Colonic mucosa (tissue), 4 donors: ENCODE results near the gene MAP3K14. TPM values are rescaled to one million over a fixed set of nuclear protein-coding genes. Genes with fewer than 3 reads are reported as not detected.

Experiments
- DNase-seq: peaks from one replicate; pipeline ENCODE4 v3.0.0-alpha.2; 2020
- H3K27ac ChIP-seq: fragments of 200-600 bp; one replicate; pipeline ENCODE4 v1.8.0; 2021
- H3K27me3 ChIP-seq: fragments of 200-600 bp; one replicate; pipeline ENCODE4 v1.8.0; 2021
- H3K36me3 ChIP-seq: fragments of 200-600 bp; one replicate; pipeline ENCODE4 v1.8.0; 2021
- H3K4me1 ChIP-seq: fragments of 200-600 bp; one replicate; pipeline ENCODE4 v1.8.0; 2021; ENCODE audit warnings: mild to moderate bottlenecking
- H3K4me3 ChIP-seq: fragments of 200-600 bp; one replicate; pipeline ENCODE4 v1.8.0; 2021
- H3K9ac ChIP-seq, 2 donors: one replicate each; pipeline ENCODE4 v1.7.0; 2013; ENCODE audit warnings: control low read depth in 2 of 2, low read depth in 2 of 2, low read length in 2 of 2
- H3K9me3 ChIP-seq: fragments of 200-600 bp; one replicate; pipeline ENCODE4 v1.8.0; 2021
- CTCF ChIP-seq: fragments of 200-600 bp; IDR thresholded peaks from one replicate; pipeline ENCODE4 v1.8.0; 2022; ENCODE audit warnings: antibody characterized with exemption, mild to moderate bottlenecking
- intact Hi-C: fragments of 100-400 bp; cut with DNase I; formaldehyde crosslinking; loops from one replicate; pipeline ENCODE4 v1.14.1; 2022
- total RNA-seq, 2 donors: library from RNA; stranded (reverse); fragmentation: NEBNext Ultra II Directional in 1 of 2; extraction: Animal tissue kit (Norgen Biotek cat#: 25700) in 1 of 2; gene quantifications; one replicate each; pipeline ENCODE4 v1.2.1, GENCODE V29; 2021
- donor health status: healthy.
- donor health status: DM: no; HTN: no; CAD: no.
- donor health status: DM: no; HTN: no; CAD: no.

MAP3K14 gene
- total RNA-seq, 2 donors from 2014 or later, result 11.1 to 15.0 TPM

- no peaks in the 10 kb centered on the region for H3K27me3 ChIP-seq
- H3K9me3 ChIP-seq, result no peaks in the 10 kb centered on the region
- no peak for TF ChIP-seq CTCF
- intact Hi-C loops, result no loop called here
- no peak overlapping the region for H3K27ac ChIP-seq
- no peak for DNase-seq
- no peaks in the 10 kb centered on the region for H3K4me1 ChIP-seq
- H3K9ac ChIP-seq, result no peak overlapping the region
- H3K36me3 ChIP-seq, result no peaks in the 10 kb centered on the region
- no peak overlapping the region for H3K4me3 ChIP-seq
These were observed 21.4 kb upstream of the MAP3K14 start for GRCh38 chr17:45338023-45338781.

- no peaks in the 10 kb centered on the region for H3K4me1 ChIP-seq
- no peaks in the 10 kb centered on the region for H3K27me3 ChIP-seq
- H3K4me3 ChIP-seq, result no peak overlapping the region
- no peak overlapping the region for H3K9ac ChIP-seq
- intact Hi-C loops, result no loop called here
- no peaks in the 10 kb centered on the region for H3K36me3 ChIP-seq
- DNase-seq, result no peak
- TF ChIP-seq CTCF, result no peak
- no peaks in the 10 kb centered on the region for H3K9me3 ChIP-seq
- no peak overlapping the region for H3K27ac ChIP-seq
These were observed 19.8 kb upstream of the MAP3K14 start for GRCh38 chr17:45336390-45337182.

- Histone ChIP-seq H3K4me1 (no peaks in the 10 kb centered on the region), H3K27me3 (no peaks in the 10 kb centered on the region), H3K9me3 (no peaks in the 10 kb centered on the region), H3K9ac (no peak overlapping the region), H3K4me3 (no peak overlapping the region), H3K36me3 (no peaks in the 10 kb centered on the region), H3K27ac (no peak overlapping the region)
- no peak for DNase-seq
- intact Hi-C loops, result no loop called here
- TF ChIP-seq CTCF, result no peak
These were observed 18.9 kb upstream of the MAP3K14 start for GRCh38 chr17:45335721-45336120.

- no peak overlapping the region for H3K27ac ChIP-seq
- H3K36me3 ChIP-seq, result no peaks in the 10 kb centered on the region
- DNase-seq, result no peak
- H3K9ac ChIP-seq, result no peak overlapping the region
- no peaks in the 10 kb centered on the region for H3K4me1 ChIP-seq
- no peaks in the 10 kb centered on the region for H3K9me3 ChIP-seq
- intact Hi-C loops, result no loop called here
- H3K4me3 ChIP-seq, result no peak overlapping the region
- H3K27me3 ChIP-seq, result no peaks in the 10 kb centered on the region
- TF ChIP-seq CTCF, result no peak
These were observed 18.2 kb upstream of the MAP3K14 start for GRCh38 chr17:45334701-45335677.

- Histone ChIP-seq H3K9ac (no peak overlapping the region), H3K27ac (no peak overlapping the region), H3K4me1 (no peaks in the 10 kb centered on the region), H3K27me3 (no peaks in the 10 kb centered on the region), H3K9me3 (no peaks in the 10 kb centered on the region), H3K4me3 (no peak overlapping the region), H3K36me3 (no peaks in the 10 kb centered on the region)
- no peak for DNase-seq
- TF ChIP-seq CTCF, result no peak
- intact Hi-C loops, result no loop called here
These were observed 17.4 kb upstream of the MAP3K14 start for GRCh38 chr17:45334231-45334630.
